ENCODE measurements around the gene OXNAD1.

The OXNAD1 gene

DNA sequence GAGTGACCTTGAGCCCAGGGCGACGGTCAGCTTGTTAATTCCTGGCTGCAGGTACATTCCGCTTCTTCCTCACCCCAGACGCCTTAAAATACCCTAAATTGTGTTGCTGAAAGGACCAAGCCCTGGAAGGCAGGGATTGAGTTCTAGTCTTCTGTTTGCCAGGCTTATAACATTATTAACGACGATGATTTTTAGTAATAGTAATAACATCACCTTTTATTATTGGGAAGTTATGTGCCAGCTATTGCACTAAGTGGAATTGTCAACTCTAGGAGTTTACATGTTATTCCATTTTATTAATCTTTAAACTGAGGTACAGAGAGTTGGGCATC is 409 bp downstream of the OXNAD1 start:
- TF ChIP-seq TAF1 (IDR thresholded peaks at IDR 0.05; ENCODE audit: low read depth, low read length): no peak
- no peak for TF ChIP-seq POLR2A (IDR thresholded peaks at IDR 0.05; ENCODE audit: low read depth, low read length)
- TF ChIP-seq POLR2AphosphoS5 (IDR thresholded peaks at IDR 0.05; ENCODE audit: low read depth, low read length): no peak
- no peak for TF ChIP-seq POU2F2 (IDR thresholded peaks at IDR 0.05; ENCODE audit: low read depth, low read length)
- TF ChIP-seq PAX5 (IDR thresholded peaks at IDR 0.05; ENCODE audit: insufficient read depth, low read length, severe bottlenecking): no peak
- TF ChIP-seq SPI1 (IDR thresholded peaks at IDR 0.05; ENCODE audit: low read depth, low read length): no peak
- no peak for FAIRE-seq

DNA sequence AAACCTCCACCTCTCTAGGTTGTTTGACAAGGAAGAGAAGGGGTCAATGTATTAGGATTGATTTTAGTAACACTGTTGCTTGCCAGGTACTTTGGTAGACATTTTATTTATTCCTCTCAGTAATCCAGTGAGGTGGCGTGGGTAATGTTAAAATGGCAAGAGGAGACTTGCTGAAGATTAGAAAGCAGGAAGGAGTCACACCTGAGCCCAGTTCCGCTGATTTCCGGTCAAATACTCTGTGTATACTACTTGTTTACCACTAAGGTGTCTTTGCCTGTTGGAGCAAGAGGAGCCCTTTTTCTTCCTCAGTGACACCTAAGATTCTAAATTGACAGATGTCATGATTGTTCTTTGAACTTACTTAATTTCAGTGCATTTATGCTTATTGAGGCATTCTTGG is 1.7 kb downstream of the OXNAD1 start:
- FAIRE-seq (no peak), DNase-seq (ENCODE audit: insufficient read length, low spot score) (no peak)
- TF ChIP-seq SPI1 (IDR thresholded peaks at IDR 0.05; ENCODE audit: low read depth, low read length) (no peak), POU2F2 (IDR thresholded peaks at IDR 0.05; ENCODE audit: low read depth, low read length) (no peak), POLR2AphosphoS5 (IDR thresholded peaks at IDR 0.05; ENCODE audit: low read depth, low read length) (no peak), PAX5 (IDR thresholded peaks at IDR 0.05; ENCODE audit: insufficient read depth, low read length, severe bottlenecking) (no peak), POLR2A (IDR thresholded peaks at IDR 0.05; ENCODE audit: low read depth, low read length) (no peak), TAF1 (IDR thresholded peaks at IDR 0.05; ENCODE audit: low read depth, low read length) (no peak)

More for the DNA sequence above, 409 bp downstream of the OXNAD1 start:
- no peak for DNase-seq (ENCODE audit: insufficient read length, low spot score)

DNA sequence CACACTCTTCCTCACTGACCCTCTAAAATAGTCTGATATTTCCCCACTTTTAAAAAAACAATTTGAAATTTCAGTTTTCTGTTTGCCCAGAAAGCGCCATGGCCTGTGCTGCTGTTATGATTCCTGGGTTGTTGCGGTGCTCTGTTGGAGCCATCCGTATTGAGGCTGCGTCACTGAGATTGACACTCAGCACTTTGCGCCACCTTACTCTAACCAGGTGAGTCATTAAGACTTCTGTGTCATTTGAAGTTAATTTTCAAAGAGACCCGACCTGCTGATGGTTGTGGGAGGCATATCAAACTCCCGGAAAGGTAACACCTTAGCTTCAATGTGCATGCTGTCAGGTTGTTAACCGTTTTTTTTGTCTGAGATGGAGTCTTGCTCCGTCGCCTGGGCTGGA is 5.8 kb downstream of the OXNAD1 start:
- FAIRE-seq: no peak
- no peak for DNase-seq (ENCODE audit: insufficient read length, low spot score)
- TF ChIP-seq POLR2AphosphoS5 (IDR thresholded peaks at IDR 0.05; ENCODE audit: low read depth, low read length) (no peak), TAF1 (IDR thresholded peaks at IDR 0.05; ENCODE audit: low read depth, low read length) (no peak), POU2F2 (IDR thresholded peaks at IDR 0.05; ENCODE audit: low read depth, low read length) (no peak), SPI1 (IDR thresholded peaks at IDR 0.05; ENCODE audit: low read depth, low read length) (no peak), POLR2A (IDR thresholded peaks at IDR 0.05; ENCODE audit: low read depth, low read length) (no peak), PAX5 (IDR thresholded peaks at IDR 0.05; ENCODE audit: insufficient read depth, low read length, severe bottlenecking) (no peak)

DNA sequence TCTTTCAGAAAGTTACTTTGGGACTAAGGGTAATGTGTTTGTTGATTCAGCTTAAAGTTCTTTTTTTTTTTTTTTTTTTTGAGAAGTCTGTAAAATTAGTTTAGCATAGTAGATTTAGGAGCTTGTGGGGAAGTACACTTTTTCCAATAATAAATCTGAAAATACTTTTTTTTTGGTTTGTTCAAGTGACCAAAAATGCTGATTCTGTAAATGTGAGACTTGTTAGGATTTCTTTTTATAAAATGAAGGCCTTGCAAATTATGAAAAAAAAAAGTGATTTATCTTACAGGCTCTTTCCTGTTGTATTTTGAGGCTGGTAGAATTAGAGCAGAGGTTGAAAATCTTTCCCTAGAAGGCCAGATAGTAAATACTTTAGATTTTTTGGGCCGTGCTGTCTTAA is 7.6 kb downstream of the OXNAD1 start:
- no peak for DNase-seq (ENCODE audit: insufficient read length, low spot score)
- TF ChIP-seq SPI1 (IDR thresholded peaks at IDR 0.05; ENCODE audit: low read depth, low read length) (no peak), POLR2A (IDR thresholded peaks at IDR 0.05; ENCODE audit: low read depth, low read length) (no peak), POLR2AphosphoS5 (IDR thresholded peaks at IDR 0.05; ENCODE audit: low read depth, low read length) (no peak), POU2F2 (IDR thresholded peaks at IDR 0.05; ENCODE audit: low read depth, low read length) (no peak), PAX5 (IDR thresholded peaks at IDR 0.05; ENCODE audit: insufficient read depth, low read length, severe bottlenecking) (no peak), TAF1 (IDR thresholded peaks at IDR 0.05; ENCODE audit: low read depth, low read length) (no peak)
- no peak for FAIRE-seq

DNA sequence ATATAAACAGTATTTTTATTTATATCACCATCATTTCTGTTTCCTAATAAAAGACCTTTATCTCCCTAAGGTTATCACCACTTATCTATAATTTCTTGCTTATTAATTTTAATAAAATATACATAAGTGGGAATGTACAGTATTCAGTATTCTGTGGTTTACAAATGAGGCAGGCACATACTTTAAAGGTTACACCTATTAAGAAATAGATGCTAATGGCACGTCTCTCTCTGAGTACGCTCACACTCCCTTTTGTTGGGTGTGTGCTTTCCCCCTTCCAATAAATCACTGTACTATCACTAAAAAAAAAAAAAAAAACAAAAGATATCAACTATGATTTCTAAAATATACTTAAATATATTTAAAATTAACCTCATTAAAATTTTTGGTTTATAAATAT is 8.9 kb downstream of the OXNAD1 start:
- TF ChIP-seq POLR2AphosphoS5 (IDR thresholded peaks at IDR 0.05; ENCODE audit: low read depth, low read length): no peak
- no peak for DNase-seq (ENCODE audit: insufficient read length, low spot score)
- no peak for FAIRE-seq

DNA sequence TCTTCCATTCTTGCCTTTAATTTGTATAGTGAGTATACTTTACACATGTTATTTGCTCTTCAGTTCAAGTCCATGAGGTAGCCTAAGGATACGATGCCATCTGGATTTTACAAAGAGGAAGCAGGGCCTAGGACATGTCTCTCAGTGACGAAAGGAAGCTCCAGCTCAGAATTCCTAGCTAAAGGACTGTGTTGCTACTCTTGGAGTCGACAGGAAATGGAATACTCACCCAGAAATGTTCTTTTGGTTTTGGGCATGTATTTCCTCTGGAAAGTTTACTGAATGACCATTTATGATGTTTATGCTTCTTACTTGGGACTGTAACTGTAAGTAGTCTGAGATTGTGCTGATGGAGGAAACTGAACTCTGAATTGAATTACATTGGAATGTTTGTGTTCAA is 12.5 kb downstream of the OXNAD1 start:
- no peak for TF ChIP-seq POU2F2 (IDR thresholded peaks at IDR 0.05; ENCODE audit: low read depth, low read length)
- TF ChIP-seq PAX5 (IDR thresholded peaks at IDR 0.05; ENCODE audit: insufficient read depth, low read length, severe bottlenecking): no peak
- no peak for TF ChIP-seq POLR2A (IDR thresholded peaks at IDR 0.05; ENCODE audit: low read depth, low read length)
- no peak for TF ChIP-seq POLR2AphosphoS5 (IDR thresholded peaks at IDR 0.05; ENCODE audit: low read depth, low read length)
- no peak for TF ChIP-seq TAF1 (IDR thresholded peaks at IDR 0.05; ENCODE audit: low read depth, low read length)
- TF ChIP-seq SPI1 (IDR thresholded peaks at IDR 0.05; ENCODE audit: low read depth, low read length): no peak
- FAIRE-seq (no peak), DNase-seq (ENCODE audit: insufficient read length, low spot score) (no peak)

DNA sequence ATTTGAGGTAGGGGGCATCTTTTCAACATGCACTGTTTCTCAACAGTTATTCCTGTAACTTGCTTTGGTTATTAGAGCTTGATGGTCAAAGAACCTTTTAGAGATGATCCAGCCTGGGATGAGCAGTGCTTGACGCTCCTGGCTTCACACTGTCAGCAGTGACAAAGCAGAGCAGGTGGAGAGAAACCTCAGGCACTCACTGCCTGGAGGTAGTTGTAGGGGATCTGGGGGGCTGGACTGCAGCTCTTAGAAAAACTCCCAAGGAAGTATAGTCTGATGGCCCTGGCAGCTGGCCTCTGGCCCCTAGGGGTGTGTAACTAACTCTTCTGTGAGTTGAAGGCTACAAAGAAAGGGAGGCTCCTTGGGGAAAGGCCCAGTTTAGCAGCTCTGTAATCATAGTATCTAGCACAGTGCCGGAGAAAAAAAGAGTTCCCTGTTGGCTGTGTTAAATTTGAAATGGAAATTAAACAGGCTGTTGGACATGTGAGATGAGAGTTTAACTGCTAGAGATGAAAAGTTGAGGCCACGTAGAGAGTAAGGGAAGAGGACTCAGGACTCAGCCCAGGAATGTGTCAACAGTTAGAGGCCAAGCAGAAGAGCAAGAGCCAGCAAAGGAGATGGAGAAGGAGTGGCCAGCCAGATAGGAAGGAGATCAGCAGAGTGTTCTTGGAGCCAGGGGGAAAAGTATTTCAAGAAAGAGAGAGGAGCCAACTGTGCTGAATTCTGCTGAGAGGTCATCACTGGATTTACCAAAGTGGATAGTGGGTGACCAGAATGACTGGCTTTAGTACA is 14.2 kb downstream of the OXNAD1 start:
- no peak for TF ChIP-seq SPI1 (IDR thresholded peaks at IDR 0.05; ENCODE audit: low read depth, low read length)
- TF ChIP-seq POLR2AphosphoS5 (IDR thresholded peaks at IDR 0.05; ENCODE audit: low read depth, low read length): no peak
- no peak for TF ChIP-seq TAF1 (IDR thresholded peaks at IDR 0.05; ENCODE audit: low read depth, low read length)
- no peak for TF ChIP-seq POU2F2 (IDR thresholded peaks at IDR 0.05; ENCODE audit: low read depth, low read length)
- no peak for TF ChIP-seq PAX5 (IDR thresholded peaks at IDR 0.05; ENCODE audit: insufficient read depth, low read length, severe bottlenecking)
- TF ChIP-seq POLR2A (IDR thresholded peaks at IDR 0.05; ENCODE audit: low read depth, low read length): no peak
- no peak for FAIRE-seq
- DNase-seq (ENCODE audit: insufficient read length, low spot score): no peak

DNA sequence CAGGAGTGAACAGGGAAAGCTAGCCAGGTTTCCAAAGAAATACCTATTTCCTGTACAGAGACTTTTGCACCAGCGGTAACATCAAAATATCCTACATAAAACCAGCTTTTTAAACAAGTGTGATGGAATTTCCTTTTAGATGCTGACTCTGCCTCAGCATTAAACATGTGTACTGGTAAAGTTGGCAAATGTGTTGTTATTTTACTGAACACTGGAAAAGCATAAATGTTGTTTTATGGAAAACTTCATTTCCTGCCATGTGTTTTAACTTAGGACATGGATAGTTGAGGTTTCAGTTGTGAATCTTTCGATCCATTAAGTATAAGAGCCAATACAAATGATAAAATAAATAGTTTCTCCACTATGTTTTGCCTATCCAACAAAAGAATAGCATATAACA is 15.7 kb downstream of the OXNAD1 start:
- DNase-seq (ENCODE audit: insufficient read length, low spot score) (no peak), FAIRE-seq (no peak)
- no peak for TF ChIP-seq PAX5 (IDR thresholded peaks at IDR 0.05; ENCODE audit: insufficient read depth, low read length, severe bottlenecking)
- TF ChIP-seq POLR2A (IDR thresholded peaks at IDR 0.05; ENCODE audit: low read depth, low read length): no peak
- TF ChIP-seq POLR2AphosphoS5 (IDR thresholded peaks at IDR 0.05; ENCODE audit: low read depth, low read length): no peak
- TF ChIP-seq SPI1 (IDR thresholded peaks at IDR 0.05; ENCODE audit: low read depth, low read length): no peak
- TF ChIP-seq TAF1 (IDR thresholded peaks at IDR 0.05; ENCODE audit: low read depth, low read length): no peak
- TF ChIP-seq POU2F2 (IDR thresholded peaks at IDR 0.05; ENCODE audit: low read depth, low read length): no peak

DNA sequence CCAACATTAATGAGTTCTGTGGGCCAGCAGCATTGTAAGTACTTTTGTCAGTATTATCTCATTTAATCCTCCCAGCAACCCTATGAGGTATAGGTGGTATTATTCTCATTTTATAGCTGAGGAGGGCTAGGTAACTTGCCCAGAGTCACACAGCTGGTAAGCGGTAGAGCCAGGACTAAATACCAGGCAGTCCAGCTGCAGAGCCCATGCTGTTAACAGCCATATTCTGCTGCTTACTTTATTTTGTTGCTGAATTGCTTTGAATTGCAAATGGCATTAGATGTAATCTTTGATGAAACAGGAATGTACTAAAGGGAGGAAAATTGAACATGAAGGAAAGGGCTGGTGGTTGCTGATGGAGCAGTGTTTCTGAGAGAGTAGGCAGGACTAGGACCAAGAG is 19.6 kb downstream of the OXNAD1 start:
- TF ChIP-seq POU2F2 (IDR thresholded peaks at IDR 0.05; ENCODE audit: low read depth, low read length): no peak
- no peak for TF ChIP-seq POLR2AphosphoS5 (IDR thresholded peaks at IDR 0.05; ENCODE audit: low read depth, low read length)
- FAIRE-seq: no peak
- DNase-seq (ENCODE audit: insufficient read length, low spot score): no peak

DNA sequence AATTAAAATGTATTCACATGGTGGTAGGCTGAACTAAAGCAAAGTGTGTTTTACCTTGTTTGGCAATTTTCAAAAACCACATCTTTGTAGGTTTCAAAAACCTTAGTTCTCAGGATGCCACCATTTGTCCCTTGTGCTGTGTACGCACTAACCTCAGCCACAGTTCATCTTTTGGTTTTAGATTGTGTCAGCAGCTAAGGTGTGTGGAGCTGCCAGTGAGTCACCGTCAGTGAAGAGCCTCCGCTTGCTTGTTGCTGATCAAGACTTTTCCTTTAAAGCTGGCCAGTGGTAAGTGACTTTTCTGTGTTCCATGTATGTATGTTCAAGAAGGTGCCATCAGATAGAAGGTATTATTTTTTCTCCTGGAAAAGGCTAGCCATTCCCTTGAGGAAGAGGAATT is 21.1 kb downstream of the OXNAD1 start:
- FAIRE-seq: no peak
- no peak for DNase-seq (ENCODE audit: insufficient read length, low spot score)
- TF ChIP-seq POLR2AphosphoS5 (IDR thresholded peaks at IDR 0.05; ENCODE audit: low read depth, low read length): no peak
- TF ChIP-seq TAF1 (IDR thresholded peaks at IDR 0.05; ENCODE audit: low read depth, low read length): no peak
- TF ChIP-seq POU2F2 (IDR thresholded peaks at IDR 0.05; ENCODE audit: low read depth, low read length): no peak
- TF ChIP-seq POLR2A (IDR thresholded peaks at IDR 0.05; ENCODE audit: low read depth, low read length): no peak
- no peak for TF ChIP-seq PAX5 (IDR thresholded peaks at IDR 0.05; ENCODE audit: insufficient read depth, low read length, severe bottlenecking)
- no peak for TF ChIP-seq SPI1 (IDR thresholded peaks at IDR 0.05; ENCODE audit: low read depth, low read length)
